ENCODE data around the gene PRRX2. TPM values are rescaled to one million over a fixed set of nuclear protein-coding genes. Genes with fewer than 3 reads are reported as not detected.

The PRRX2 gene
- total and polyA plus RNA-seq, 9 of the 15 experiments (the other 6 are each of a cell fraction or from before 2014, with no cell fraction given): 0.21 TPM; not detected in 8

DNA sequence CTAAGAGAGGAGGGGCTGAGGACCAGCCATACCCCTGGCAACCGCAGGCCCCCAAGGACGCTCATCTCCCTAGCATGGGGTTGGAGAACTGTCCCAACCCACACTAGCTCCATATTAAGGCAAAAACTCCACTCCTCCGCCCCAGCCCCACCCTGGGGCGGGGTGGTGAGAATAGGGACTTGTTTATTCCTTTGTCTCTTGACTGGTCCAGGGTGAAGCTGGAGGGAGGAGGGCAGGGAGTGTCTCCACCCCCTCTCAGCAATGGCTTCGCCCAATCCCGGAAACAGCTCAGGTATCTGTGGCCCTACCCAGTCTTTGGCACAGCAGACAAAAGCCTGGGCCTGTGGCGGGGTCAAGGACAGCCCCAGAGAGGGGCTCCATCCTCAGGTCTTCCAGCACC is 16.9 kb downstream of the PRRX2 start (continued):
- TF ChIP-seq ELF2 (CRISPR knock-in tag; IDR thresholded peaks at IDR 0.05) (no peak), MCM5 (IDR thresholded peaks at IDR 0.05; ENCODE audit: low read depth) (no peak), ZNF165 (CRISPR knock-in tag; IDR thresholded peaks at IDR 0.05; ENCODE audit: borderline replicate concordance) (no peak), GABPB2 (CRISPR knock-in tag; conservative IDR thresholded peaks at IDR 0.05) (no peak), ZNF217 (CRISPR knock-in tag; IDR thresholded peaks at IDR 0.05) (no peak), ZNF699 (CRISPR knock-in tag; IDR thresholded peaks at IDR 0.05; ENCODE audit: insufficient replicate concordance) (no peak), YY1 (IDR thresholded peaks at IDR 0.05; ENCODE audit: borderline replicate concordance in 1 of 3, control insufficient read depth in 1 of 3, extremely low read depth in 1 of 3, insufficient read depth in 3 of 3, insufficient read length in 1 of 3, insufficient replicate concordance in 2 of 3, low read depth in 1 of 3, low read length in 2 of 3) (peak in 1 of 3 experiments; percentile 21), ZNF174 (CRISPR knock-in tag; IDR thresholded peaks at IDR 0.05) (no peak), ZNF212 (CRISPR knock-in tag; IDR thresholded peaks at IDR 0.05) (no peak), NFIC (IDR thresholded peaks at IDR 0.05) (no peak), KLF1 (tag; IDR thresholded peaks at IDR 0.05) (no peak), SRSF7 (optimal IDR thresholded peaks at IDR 0.05; ENCODE audit: low read depth, low read length) (no peak), ATF7 (IDR thresholded peaks at IDR 0.05) (peak; percentile 58; the same call in 1 of the 2 replicates), HEY1 (CRISPR knock-in tag; IDR thresholded peaks at IDR 0.05; ENCODE audit: borderline replicate concordance) (no peak), MEF2A (IDR thresholded peaks at IDR 0.05; ENCODE audit: control insufficient read depth, low read depth, low read length) (no peak), ZBTB17 (CRISPR knock-in tag; IDR thresholded peaks at IDR 0.05) (no peak), ZNF347 (CRISPR knock-in tag; IDR thresholded peaks at IDR 0.05; ENCODE audit: low read depth) (no peak), ZNF12 (CRISPR knock-in tag; IDR thresholded peaks at IDR 0.05) (no peak), MTA1 (IDR thresholded peaks at IDR 0.05; ENCODE audit: borderline replicate concordance) (no peak), TRIM24 (IDR thresholded peaks at IDR 0.05) (no peak)
- TF ChIP-seq, protein P1, sequence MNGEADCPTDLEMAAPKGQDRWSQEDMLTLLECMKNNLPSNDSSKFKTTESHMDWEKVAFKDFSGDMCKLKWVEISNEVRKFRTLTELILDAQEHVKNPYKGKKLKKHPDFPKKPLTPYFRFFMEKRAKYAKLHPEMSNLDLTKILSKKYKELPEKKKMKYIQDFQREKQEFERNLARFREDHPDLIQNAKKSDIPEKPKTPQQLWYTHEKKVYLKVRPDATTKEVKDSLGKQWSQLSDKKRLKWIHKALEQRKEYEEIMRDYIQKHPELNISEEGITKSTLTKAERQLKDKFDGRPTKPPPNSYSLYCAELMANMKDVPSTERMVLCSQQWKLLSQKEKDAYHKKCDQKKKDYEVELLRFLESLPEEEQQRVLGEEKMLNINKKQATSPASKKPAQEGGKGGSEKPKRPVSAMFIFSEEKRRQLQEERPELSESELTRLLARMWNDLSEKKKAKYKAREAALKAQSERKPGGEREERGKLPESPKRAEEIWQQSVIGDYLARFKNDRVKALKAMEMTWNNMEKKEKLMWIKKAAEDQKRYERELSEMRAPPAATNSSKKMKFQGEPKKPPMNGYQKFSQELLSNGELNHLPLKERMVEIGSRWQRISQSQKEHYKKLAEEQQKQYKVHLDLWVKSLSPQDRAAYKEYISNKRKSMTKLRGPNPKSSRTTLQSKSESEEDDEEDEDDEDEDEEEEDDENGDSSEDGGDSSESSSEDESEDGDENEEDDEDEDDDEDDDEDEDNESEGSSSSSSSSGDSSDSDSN (IDR thresholded peaks at IDR 0.05; ENCODE audit: borderline replicate concordance in 1 of 2, low read depth in 2 of 2, low read length in 2 of 2): no peak
- TF ChIP-seq, protein P2, sequence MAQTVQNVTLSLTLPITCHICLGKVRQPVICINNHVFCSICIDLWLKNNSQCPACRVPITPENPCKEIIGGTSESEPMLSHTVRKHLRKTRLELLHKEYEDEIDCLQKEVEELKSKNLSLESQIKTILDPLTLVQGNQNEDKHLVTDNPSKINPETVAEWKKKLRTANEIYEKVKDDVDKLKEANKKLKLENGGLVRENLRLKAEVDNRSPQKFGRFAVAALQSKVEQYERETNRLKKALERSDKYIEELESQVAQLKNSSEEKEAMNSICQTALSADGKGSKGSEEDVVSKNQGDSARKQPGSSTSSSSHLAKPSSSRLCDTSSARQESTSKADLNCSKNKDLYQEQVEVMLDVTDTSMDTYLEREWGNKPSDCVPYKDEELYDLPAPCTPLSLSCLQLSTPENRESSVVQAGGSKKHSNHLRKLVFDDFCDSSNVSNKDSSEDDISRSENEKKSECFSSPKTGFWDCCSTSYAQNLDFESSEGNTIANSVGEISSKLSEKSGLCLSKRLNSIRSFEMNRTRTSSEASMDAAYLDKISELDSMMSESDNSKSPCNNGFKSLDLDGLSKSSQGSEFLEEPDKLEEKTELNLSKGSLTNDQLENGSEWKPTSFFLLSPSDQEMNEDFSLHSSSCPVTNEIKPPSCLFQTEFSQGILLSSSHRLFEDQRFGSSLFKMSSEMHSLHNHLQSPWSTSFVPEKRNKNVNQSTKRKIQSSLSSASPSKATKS (CRISPR knock-in tag; IDR thresholded peaks at IDR 0.05): no peak
- TF ChIP-seq, protein P3, sequence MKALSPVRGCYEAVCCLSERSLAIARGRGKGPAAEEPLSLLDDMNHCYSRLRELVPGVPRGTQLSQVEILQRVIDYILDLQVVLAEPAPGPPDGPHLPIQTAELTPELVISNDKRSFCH (CRISPR knock-in tag; IDR thresholded peaks at IDR 0.05): no peak
- TF ChIP-seq, protein P3 (tag; IDR thresholded peaks at IDR 0.05): 0 out of 2 replicates have a peak, but pooled peaks have one; percentile 27

Measured in K562 (cell line).